ENCODE data around the gene APBB2.

DNA sequence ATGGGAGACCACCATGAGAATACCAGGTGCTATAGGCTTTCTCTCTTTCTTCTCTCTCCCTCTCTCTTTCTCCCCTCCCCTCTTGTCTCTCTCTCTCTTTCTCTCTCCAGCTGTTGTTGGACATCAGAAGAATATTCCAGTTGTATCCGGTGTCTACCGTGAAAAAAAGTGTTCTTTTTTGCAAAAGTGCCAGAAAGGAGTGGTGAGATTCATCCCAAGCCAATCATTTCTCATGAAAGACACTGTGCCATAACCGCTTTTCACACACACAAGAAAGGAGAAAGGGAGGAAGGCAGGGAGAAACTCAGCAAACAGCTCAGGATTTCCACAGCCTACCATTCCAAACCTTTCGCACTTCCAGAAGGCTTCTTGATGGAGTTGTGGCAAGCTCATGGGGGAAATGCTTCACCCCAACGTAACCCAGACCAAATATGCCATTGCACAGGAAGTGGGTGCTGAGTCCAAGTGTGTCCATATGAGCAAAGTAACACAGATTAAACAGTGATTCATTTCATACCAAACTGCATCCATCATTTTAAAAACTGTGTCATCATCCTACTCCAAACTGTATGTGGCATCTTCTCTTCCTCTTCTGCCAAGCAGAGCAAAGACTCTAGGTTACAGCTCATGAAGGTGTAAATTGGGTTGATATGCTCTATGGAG lies 224.0 kb downstream of the APBB2 start:
- no peak for TF ChIP-seq EP300 (IDR thresholded peaks at IDR 0.05)
- TF ChIP-seq, protein P1, sequence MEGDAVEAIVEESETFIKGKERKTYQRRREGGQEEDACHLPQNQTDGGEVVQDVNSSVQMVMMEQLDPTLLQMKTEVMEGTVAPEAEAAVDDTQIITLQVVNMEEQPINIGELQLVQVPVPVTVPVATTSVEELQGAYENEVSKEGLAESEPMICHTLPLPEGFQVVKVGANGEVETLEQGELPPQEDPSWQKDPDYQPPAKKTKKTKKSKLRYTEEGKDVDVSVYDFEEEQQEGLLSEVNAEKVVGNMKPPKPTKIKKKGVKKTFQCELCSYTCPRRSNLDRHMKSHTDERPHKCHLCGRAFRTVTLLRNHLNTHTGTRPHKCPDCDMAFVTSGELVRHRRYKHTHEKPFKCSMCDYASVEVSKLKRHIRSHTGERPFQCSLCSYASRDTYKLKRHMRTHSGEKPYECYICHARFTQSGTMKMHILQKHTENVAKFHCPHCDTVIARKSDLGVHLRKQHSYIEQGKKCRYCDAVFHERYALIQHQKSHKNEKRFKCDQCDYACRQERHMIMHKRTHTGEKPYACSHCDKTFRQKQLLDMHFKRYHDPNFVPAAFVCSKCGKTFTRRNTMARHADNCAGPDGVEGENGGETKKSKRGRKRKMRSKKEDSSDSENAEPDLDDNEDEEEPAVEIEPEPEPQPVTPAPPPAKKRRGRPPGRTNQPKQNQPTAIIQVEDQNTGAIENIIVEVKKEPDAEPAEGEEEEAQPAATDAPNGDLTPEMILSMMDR (IDR thresholded peaks at IDR 0.05): no peak
- no peak for TF ChIP-seq POLR2A (IDR thresholded peaks at IDR 0.05)

Data from gastroesophageal sphincter (tissue), 3 donors.